Endothelial cell of umbilical vein (primary cell): ENCODE results near the gene LMAN2L. TPM values are rescaled to one million over a fixed set of nuclear protein-coding genes. Genes with fewer than 3 reads are reported as not detected.

Source experiments
- BruUV-seq: library from RNA; stranded (reverse); fragments of 400-500 nt; replicated peaks from 2 replicates; lab custom pipeline; 2021; lab: Mats Ljungman, UMichigan
- CTCF ChIA-PET: fragments of 300-600, 350-600 bp; sonication (Branson Sonifier 250); formaldehyde crosslinking; loops from one replicate; lab custom pipeline; 2021; ENCODE audit warnings: antibody characterized with exemption, inconsistent platforms; lab: Charles Lee
- POLR2A ChIA-PET: fragments of 300-600, 350-600 bp; sonication (Branson Sonifier 250); formaldehyde crosslinking; loops from one replicate; lab custom pipeline; 2021; ENCODE audit warnings: antibody characterized with exemption, inconsistent platforms; lab: Charles Lee
- DNase-seq: peaks from one replicate; pipeline ENCODE4 v3.0.0-alpha.2; 2011; ENCODE audit warnings: low read depth, low spot score
- FAIRE-seq: peaks from 2 replicates; lab custom pipeline; 2011; peaks lifted over from hg19 to GRCh38; lab: Jason Lieb, UNC
- H2AFZ ChIP-seq: 2 replicates; pipeline ENCODE4 v1.6.0; 2012; ENCODE audit warnings: low read depth, low read length, control low read depth, inconsistent platforms
- H3K27ac ChIP-seq: 2 replicates; pipeline ENCODE4 v1.5.1; 2011; ENCODE audit warnings: low read depth, mild to moderate bottlenecking, control low read depth, low read length, moderate library complexity; ENCODE audit not compliant: insufficient read depth
- H3K27me3 ChIP-seq, 2 experiments: 2 replicates each; pipeline versions ENCODE4 v1.6.0 to v1.6.1; 2011; ENCODE audit warnings: low read length in 2 of 2, mixed read lengths in 1 of 2; ENCODE audit not compliant: control insufficient read depth in 2 of 2, insufficient read depth in 2 of 2
- H3K36me3 ChIP-seq, 2 experiments: 2 replicates in 1 of 2; 3 replicates in 1 of 2; pipeline ENCODE4 v1.5.1; 2011; ENCODE audit warnings: low read length in 2 of 2, mild to moderate bottlenecking in 1 of 2, moderate library complexity in 1 of 2; ENCODE audit not compliant: control insufficient read depth in 2 of 2, insufficient read depth in 2 of 2; ENCODE audit errors: extremely low read depth in 1 of 2
- H3K4me1 ChIP-seq: 3 replicates; pipeline ENCODE4 v1.5.1; 2011; ENCODE audit warnings: mild to moderate bottlenecking, low read length; ENCODE audit not compliant: control insufficient read depth, insufficient read depth; ENCODE audit errors: extremely low read depth
- H3K4me2 ChIP-seq: 2 replicates; pipeline ENCODE4 v1.6.1; 2011; ENCODE audit warnings: low read length, control low read depth, mixed read lengths; ENCODE audit not compliant: insufficient read depth
- H3K4me3 ChIP-seq, 3 experiments: fragments of 200-600 bp in 1 of 3; sonication (generic), shearing (Covaris generic) in 1 of 3; replicated peaks in 1 of 3; 2 replicates each; pipeline ENCODE4 v1.5.1; 2011 to 2016; ENCODE audit warnings: control low read depth in 3 of 3, low read length in 3 of 3, mild to moderate bottlenecking in 2 of 3, inconsistent platforms in 1 of 3, low read depth in 1 of 3, moderate library complexity in 1 of 3; ENCODE audit not compliant: insufficient read depth in 1 of 3
- H3K79me2 ChIP-seq: 2 replicates; pipeline ENCODE4 v1.6.0; 2012; ENCODE audit warnings: low read length, inconsistent platforms; ENCODE audit not compliant: control insufficient read depth, insufficient read depth
- H3K9ac ChIP-seq: replicated peaks from 2 replicates; pipeline ENCODE3; 2011; ENCODE audit warnings: low read length, control low read depth; ENCODE audit not compliant: insufficient read depth; ENCODE audit errors: extremely low read depth
- H3K9me1 ChIP-seq: replicated peaks from 3 replicates; pipeline ENCODE4 v1.6.0; 2011; ENCODE audit warnings: mild to moderate bottlenecking, low read length; ENCODE audit not compliant: control insufficient read depth, insufficient read depth; ENCODE audit errors: extremely low read depth
- H3K9me3 ChIP-seq: replicated peaks from 2 replicates; pipeline ENCODE4 v1.5.1; 2012; ENCODE audit warnings: low read length, inconsistent platforms; ENCODE audit not compliant: control insufficient read depth, insufficient read depth
- H4K20me1 ChIP-seq: replicated peaks from 2 replicates; pipeline ENCODE3; 2011; ENCODE audit warnings: mild to moderate bottlenecking, low read length; ENCODE audit not compliant: control insufficient read depth, insufficient read depth; ENCODE audit errors: extremely low read depth
- CTCF ChIP-seq, 2 donors: IDR thresholded peaks; 1 replicate in 1 of 2; 2 replicates in 1 of 2; pipeline ENCODE4 v1.5.1; 2011; ENCODE audit warnings: low read length in 2 of 2, mild to moderate bottlenecking in 2 of 2, moderate library complexity in 2 of 2, control low read depth in 1 of 2, inconsistent platforms in 1 of 2, low read depth in 1 of 2; ENCODE audit not compliant: insufficient read depth in 1 of 2; ENCODE audit errors: extremely low read depth in 1 of 2
- JUN ChIP-seq: IDR thresholded peaks from 2 replicates; pipeline ENCODE4 v1.6.1; 2011; ENCODE audit warnings: borderline replicate concordance, low read depth; ENCODE audit not compliant: insufficient read length, insufficient read depth
- MAX ChIP-seq: IDR thresholded peaks from 2 replicates; pipeline ENCODE4 v1.6.1; 2011; ENCODE audit not compliant: insufficient read depth, insufficient read length
- dilution Hi-C: fragments of 300-500 bp; cut with MboI; formaldehyde crosslinking; loops from one replicate; pipeline ENCODE4 v1.15.0; 2019; ENCODE audit warnings: low sequenced_read_pairs; ENCODE audit not compliant: extremely low pct_ligation_motif_present
- intact Hi-C: fragments of 100-400 bp; cut with micrococcal nuclease; formaldehyde crosslinking; loops from one replicate; pipeline ENCODE4 v1.10.0; 2022
- polyA plus RNA-seq, 4 experiments: library from polyadenylated mRNA; depleted of rRNA in 3 of 4; stranded (reverse) in 3 of 4; unstranded in 1 of 4; fragments of >200 nt; gene quantifications; 2 replicates each; pipeline versions ENCODE4 v1.2.1 to v1.2.3, GENCODE V29; 2011 to 2012; ENCODE audit warnings: missing spikeins in 1 of 4
- total RNA-seq: library from RNA; stranded (reverse); gene quantifications from 2 replicates; pipeline ENCODE4 v1.2.3, GENCODE V29; 2021

LMAN2L gene
- total and polyA plus RNA-seq, 2 donors (not counting 3 experiments of a cell fraction or from before 2014, with no cell fraction given), result 15.4 to 20.5 TPM

- H3K4me1 ChIP-seq, result peaks cover 16% of the 10 kb centered on the region
- H3K36me3 ChIP-seq, result peaks cover 0 to 4% of the 10 kb centered on the region in 2 experiments
- H2AFZ ChIP-seq, result peak overlapping the region; percentile 98
- CTCF ChIA-PET, result interaction anchor here (1.4 to 1.9 kb wide), 2 partner anchors 22 to 25 kb away, joined by 4 read pairs; no protein-coding TSS in a partner anchor
- peak overlapping the region; percentile 88 for H3K9ac ChIP-seq
- peak; percentile 74 for FAIRE-seq
- H3K27me3 ChIP-seq, result no peaks in the 10 kb centered on the region
- peak overlapping the region; percentile 58 for H3K27ac ChIP-seq
- TF ChIP-seq MAX, result no peak
- no peak for TF ChIP-seq JUN
- no peaks in the 10 kb centered on the region for H3K9me1 ChIP-seq
- no peak for DNase-seq
- no peaks in the 10 kb centered on the region for H4K20me1 ChIP-seq
- no peaks in the 10 kb centered on the region for H3K9me3 ChIP-seq
- H3K4me3 ChIP-seq, result peak overlapping the region; percentile 76 to 91 (median 84)
- POLR2A ChIA-PET, result no interaction called here
- dilution Hi-C loops (no loop called here), intact Hi-C loops (no loop called here)
- H3K79me2 ChIP-seq, result peaks cover 6% of the 10 kb centered on the region
- TSS peak; percentile 12 for BruUV-seq
- peak overlapping the region; percentile 59 for H3K4me2 ChIP-seq
Measured at GRCh38 chr2:96739076-96739632, 710 bp downstream of the LMAN2L start.

- Histone ChIP-seq H4K20me1 (no peaks in the 10 kb centered on the region), H3K9ac (no peak overlapping the region), H3K79me2 (peaks cover 6% of the 10 kb centered on the region), H3K4me1 (peaks cover 16% of the 10 kb centered on the region), H3K4me2 (peak overlapping the region; percentile 64), H3K9me3 (no peaks in the 10 kb centered on the region), H3K36me3 (peaks cover 0 to 11% of the 10 kb centered on the region in 2 experiments), H3K27me3 (no peaks in the 10 kb centered on the region), H3K9me1 (no peaks in the 10 kb centered on the region), H3K27ac (no peak overlapping the region), H2AFZ (no peak overlapping the region), H3K4me3 (no peak overlapping the region)
- dilution Hi-C loops (no loop called here), intact Hi-C loops (no loop called here)
- no TSS peak for BruUV-seq
- FAIRE-seq (peak; percentile 47), DNase-seq (no peak)
- ChIA-PET CTCF (interaction anchor here (0.8 to 1.9 kb wide), 3 partner anchors 24 to 331 kb away, joined by 3 to 4 read pairs (median 4); no protein-coding TSS in a partner anchor), POLR2A (no interaction called here)
- no peak for TF ChIP-seq CTCF (IDR thresholded peaks at IDR 0.05; ENCODE audit: extremely low read depth in 1 of 2, insufficient read depth in 1 of 2, low read depth in 1 of 2, low read length in 2 of 2)
- no peak for TF ChIP-seq JUN
Measured at GRCh38 chr2:96737831-96738230, 2.0 kb downstream of the LMAN2L start.
